HFFc6 (cell line): ENCODE data around the gene CEMIP2. TPM values are rescaled to one million over a fixed set of nuclear protein-coding genes. Genes with fewer than 3 reads are reported as not detected.
A peak's percentile ranks its signal among the peaks of the same experiment; 100 is the strongest.

Experiments used
- DNase-seq: peaks from one replicate; pipeline ENCODE4 v3.0.0-alpha.2; 2018
- H3K27ac Mint-ChIP-seq: 2 replicates; pipeline ENCODE4 v1.8.0; 2020; ENCODE audit warnings: mild to moderate bottlenecking, mixed read lengths
- H3K27me3 Mint-ChIP-seq: 2 replicates; pipeline ENCODE4 v1.8.0; 2021; ENCODE audit warnings: mild to moderate bottlenecking, moderate library complexity, mixed read lengths; ENCODE audit not compliant: insufficient read depth
- H3K36me3 Mint-ChIP-seq: 2 replicates; pipeline ENCODE4 v1.8.0; 2021; ENCODE audit warnings: low read depth, mixed read lengths
- H3K4me1 Mint-ChIP-seq: 2 replicates; pipeline ENCODE4 v1.8.0; 2020; ENCODE audit warnings: low read depth, mixed read lengths
- H3K4me3 Mint-ChIP-seq: 2 replicates; pipeline ENCODE4 v1.8.0; 2020; ENCODE audit warnings: mild to moderate bottlenecking, moderate library complexity, mixed read lengths
- H3K9me3 Mint-ChIP-seq: 2 replicates; pipeline ENCODE4 v1.8.0; 2020; ENCODE audit warnings: mild to moderate bottlenecking, mixed read lengths
- CTCF ChIP-seq: fragments of 200-600 bp; sonication (generic); IDR thresholded peaks from 2 replicates; pipeline ENCODE4 v1.5.0; 2021; ENCODE audit warnings: antibody characterized with exemption, mild to moderate bottlenecking
- total RNA-seq, 6 experiments: library from RNA; stranded (reverse); fragmentation: NEBNext Ultra II Directional; extraction: Animal tissue kit (Norgen Biotek cat#: 25700); gene quantifications; 2 replicates in 1 of 6; 3 replicates in 5 of 6; pipeline ENCODE4 v1.2.3, GENCODE V29; 2021

Gene CEMIP2
- total RNA-seq, 6 experiments from 2014 or later = 86.0 to 106 (median 92.1) TPM

- H3K4me1 Mint-ChIP-seq = peaks cover 26% of the 10 kb centered on the region
- H3K36me3 Mint-ChIP-seq = peaks cover 49% of the 10 kb centered on the region
- H3K27me3 Mint-ChIP-seq = peaks cover 7% of the 10 kb centered on the region
- H3K4me3 Mint-ChIP-seq = no peak overlapping the region; the same call in 1 of the 2 replicates
- H3K9me3 Mint-ChIP-seq = no peaks in the 10 kb centered on the region
- no peak for TF ChIP-seq CTCF
- peak overlapping the region; percentile 58; the same call in 1 of the 2 replicates for H3K27ac Mint-ChIP-seq
- DNase-seq = no peak
Observed at GRCh38 chr9:71690689-71691435, 77.5 kb downstream of the CEMIP2 start.

GRCh38 chr9:71690063-71690688, 78.1 kb downstream of the CEMIP2 start:
- Mint-ChIP-seq H3K9me3 (no peaks in the 10 kb centered on the region), H3K27me3 (peaks cover 7% of the 10 kb centered on the region), H3K4me3 (no peak overlapping the region; the same call in 1 of the 2 replicates), H3K4me1 (peaks cover 33% of the 10 kb centered on the region), H3K36me3 (peaks cover 50% of the 10 kb centered on the region), H3K27ac (peak overlapping the region; percentile 58)
- TF ChIP-seq CTCF = no peak
- DNase-seq = no peak

- peaks cover 5% of the 10 kb centered on the region for H3K27me3 Mint-ChIP-seq
- no peaks in the 10 kb centered on the region for H3K9me3 Mint-ChIP-seq
- no peak overlapping the region for H3K27ac Mint-ChIP-seq
- no peak overlapping the region for H3K4me3 Mint-ChIP-seq
- H3K4me1 Mint-ChIP-seq = peaks cover 57% of the 10 kb centered on the region
- no peak for DNase-seq
- TF ChIP-seq CTCF = no peak
- peaks cover 46% of the 10 kb centered on the region for H3K36me3 Mint-ChIP-seq
Observed at GRCh38 chr9:71687676-71688075, 80.6 kb downstream of the CEMIP2 start.

GRCh38 chr9:71685988-71686387, 82.3 kb downstream of the CEMIP2 start:
- DNase-seq = no peak
- TF ChIP-seq CTCF = no peak
- H3K9me3 Mint-ChIP-seq = no peaks in the 10 kb centered on the region
- peaks cover 41% of the 10 kb centered on the region for H3K36me3 Mint-ChIP-seq
- peaks cover 71% of the 10 kb centered on the region for H3K4me1 Mint-ChIP-seq
- no peak overlapping the region for H3K4me3 Mint-ChIP-seq
- H3K27me3 Mint-ChIP-seq = peaks cover 3% of the 10 kb centered on the region; the same call in 1 of the 2 replicates
- H3K27ac Mint-ChIP-seq = peak overlapping the region; percentile 73

- peaks cover 3% of the 10 kb centered on the region; the same call in 1 of the 2 replicates for H3K27me3 Mint-ChIP-seq
- no peak for TF ChIP-seq CTCF
- H3K4me3 Mint-ChIP-seq = no peak overlapping the region
- no peak for DNase-seq
- H3K36me3 Mint-ChIP-seq = peaks cover 38% of the 10 kb centered on the region
- H3K9me3 Mint-ChIP-seq = no peaks in the 10 kb centered on the region
- peaks cover 71% of the 10 kb centered on the region for H3K4me1 Mint-ChIP-seq
- H3K27ac Mint-ChIP-seq = peak overlapping the region; percentile 73
Observed at GRCh38 chr9:71685394-71685793, 82.9 kb downstream of the CEMIP2 start.
